EH (cell line): ENCODE data around the gene SLCO2B1.

Source experiments
- DNase-seq: peaks from one replicate; pipeline ENCODE4 v3.0.0-alpha.2; 2015; ENCODE audit warnings: low read depth

The SLCO2B1 gene

DNA sequence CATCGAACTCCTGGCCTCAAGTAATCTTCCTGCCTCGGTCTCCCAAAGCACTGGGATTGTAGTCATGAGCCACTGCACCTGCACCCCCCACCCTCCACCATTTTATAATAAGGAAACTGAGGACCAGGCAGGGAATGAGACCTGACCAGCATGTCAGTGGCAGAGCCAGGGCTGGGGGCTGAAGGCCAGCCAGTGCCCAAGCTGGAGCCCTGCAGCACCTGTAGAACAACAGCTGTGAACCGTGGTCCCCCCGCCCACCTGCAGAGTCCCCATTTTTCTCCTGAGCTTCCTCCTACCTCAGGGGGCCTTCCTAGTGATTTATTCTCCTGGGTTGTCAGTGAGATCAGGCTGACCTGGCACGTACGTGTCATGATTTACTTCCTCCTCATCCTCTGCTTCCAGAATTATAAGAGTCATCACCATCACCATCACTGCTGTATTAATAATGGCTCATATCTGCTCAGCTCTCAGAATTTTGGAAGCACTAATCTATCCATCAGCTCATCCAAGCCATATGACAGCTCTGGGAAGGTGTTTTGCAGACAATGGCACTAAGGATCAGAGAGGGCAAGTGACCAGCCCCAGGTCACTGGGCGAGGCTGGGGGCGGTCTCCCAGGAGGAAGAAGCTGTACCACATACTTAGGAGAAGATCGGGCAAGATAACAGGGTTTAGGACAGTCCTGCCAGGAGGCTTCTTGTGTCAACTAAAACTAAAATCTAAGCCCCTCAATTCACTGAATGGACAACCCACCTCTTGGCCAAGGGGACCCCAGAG lies 5.5 kb upstream of the SLCO2B1 start:
- no peak for DNase-seq

- no peak for DNase-seq
Measured at GRCh38 chr11:75145972-75146519, 4.9 kb upstream of the SLCO2B1 start.

DNA sequence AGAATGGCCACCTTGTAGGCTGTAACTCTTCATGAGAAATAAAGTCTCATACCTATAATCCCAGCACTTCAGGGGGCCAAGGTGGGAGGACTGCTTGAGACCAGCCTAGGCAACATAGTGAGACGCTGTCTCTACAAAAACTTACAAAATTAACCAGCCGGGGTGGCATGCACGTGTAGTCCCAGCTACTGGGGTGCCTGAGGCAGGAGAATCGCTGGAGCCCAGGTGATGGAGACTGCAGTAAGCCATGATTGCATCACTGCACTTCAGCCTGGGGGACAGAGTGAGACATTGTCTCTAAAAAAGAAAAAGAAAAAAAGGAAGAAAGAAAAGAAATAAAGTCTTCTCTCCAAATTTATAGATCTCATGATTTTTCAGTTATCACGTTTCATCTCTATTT lies 4.2 kb upstream of the SLCO2B1 start:
- no peak for DNase-seq

DNA sequence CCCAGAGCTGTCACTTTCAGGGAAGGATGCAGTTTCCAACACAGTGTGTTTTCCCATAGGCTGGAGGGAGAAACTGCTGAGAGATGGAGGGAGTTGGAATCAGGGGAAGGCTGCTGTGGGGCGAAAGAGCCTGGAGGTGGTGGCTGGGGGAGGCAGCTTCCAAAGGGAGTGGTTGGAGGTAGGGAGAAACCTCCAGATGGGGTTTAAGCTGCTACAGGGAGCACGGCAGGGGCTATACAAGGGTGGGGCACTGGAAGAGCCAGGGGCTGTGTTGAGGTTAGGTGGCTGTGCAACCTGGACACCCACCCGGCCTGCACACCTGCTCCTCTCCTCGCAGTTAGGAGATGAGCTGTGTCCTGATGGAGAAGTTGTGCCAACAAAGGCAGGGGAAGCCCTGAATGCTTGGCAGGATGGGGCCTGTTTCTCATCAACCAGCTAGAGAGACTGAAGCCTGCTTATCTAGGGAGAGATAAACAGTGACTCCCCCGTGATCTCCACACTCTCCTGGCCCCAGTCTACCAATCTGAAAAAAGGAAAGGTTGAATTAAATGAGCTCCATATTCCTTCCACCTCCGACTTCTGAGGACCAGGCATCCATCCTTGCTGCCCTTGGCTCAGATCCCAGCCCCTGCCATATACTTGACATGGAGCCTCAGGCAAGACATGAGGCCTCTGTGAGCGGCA lies 3.6 kb upstream of the SLCO2B1 start:
- DNase-seq, result no peak

DNA sequence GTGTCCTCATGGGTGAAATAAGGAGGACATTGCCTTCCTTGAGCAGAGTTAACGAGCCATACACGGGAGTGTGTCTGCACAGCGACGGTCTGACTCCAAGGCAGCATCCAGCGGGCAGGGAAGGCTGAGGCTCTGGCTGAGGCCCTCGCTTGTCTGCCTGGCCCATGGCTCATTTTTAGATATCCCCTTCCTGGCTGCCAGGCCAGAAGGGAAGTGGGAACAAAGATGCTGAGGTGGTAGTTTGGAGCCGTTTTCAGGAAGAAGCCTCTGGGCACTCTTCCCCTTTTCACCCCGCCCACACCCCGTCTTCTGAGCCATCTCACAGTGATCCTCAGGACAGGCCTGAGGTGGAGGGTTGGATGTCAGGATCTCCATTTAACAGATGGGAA lies 3.0 kb upstream of the SLCO2B1 start:
- no peak for DNase-seq

- DNase-seq, result no peak
Measured at GRCh38 chr11:75148436-75148983, 2.4 kb upstream of the SLCO2B1 start.

GRCh38 chr11:75149766-75150465 lies 991 bp upstream of the SLCO2B1 start:
- no peak for DNase-seq

GRCh38 chr11:75151346-75152047 lies 590 bp downstream of the SLCO2B1 start:
- no peak for DNase-seq

GRCh38 chr11:75152090-75152489 lies 1.2 kb downstream of the SLCO2B1 start:
- no peak for DNase-seq

- DNase-seq, result no peak
Measured at GRCh38 chr11:75152651-75153427, 1.9 kb downstream of the SLCO2B1 start.

- DNase-seq, result no peak
Measured at GRCh38 chr11:75154646-75155569, 4.0 kb downstream of the SLCO2B1 start.

DNA sequence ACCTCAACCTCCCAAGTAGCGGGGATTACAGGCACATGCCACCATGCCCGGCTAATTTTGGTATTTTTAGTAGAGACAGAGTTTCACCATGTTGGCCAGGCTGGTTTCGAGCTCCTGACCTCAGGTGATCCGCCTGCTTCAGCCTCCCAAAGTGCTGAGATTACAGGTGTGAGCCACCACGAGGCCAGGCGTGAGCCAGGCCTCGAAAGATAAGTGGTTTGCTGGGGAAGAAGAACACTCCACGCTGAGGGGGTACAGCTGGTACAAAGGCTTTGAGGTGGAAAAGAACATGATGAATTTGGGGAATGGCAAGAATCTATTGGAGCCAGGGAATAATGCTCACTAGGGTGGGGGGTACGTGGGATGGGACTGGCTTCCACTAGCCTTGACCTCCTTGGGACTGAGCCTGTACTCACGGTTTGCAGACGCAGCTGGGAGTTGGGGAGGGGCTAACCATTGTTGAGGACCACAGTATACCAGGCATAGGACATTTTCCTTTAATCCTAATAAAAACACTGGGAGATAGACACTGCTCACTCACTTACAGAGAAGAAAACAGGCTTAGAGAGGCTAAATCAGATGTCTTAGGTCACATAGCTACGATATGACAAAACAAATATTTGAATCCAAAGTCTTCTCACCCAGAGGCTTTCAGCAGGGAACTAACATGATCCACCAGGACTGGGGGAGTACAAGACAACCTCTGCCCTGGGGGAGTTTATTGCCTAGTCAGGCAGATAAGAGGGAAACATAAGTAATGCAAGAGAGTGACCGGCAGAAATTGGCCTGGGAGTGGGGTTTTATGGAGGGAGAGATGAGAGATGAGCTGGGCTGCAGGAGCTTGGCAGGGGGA lies 4.9 kb downstream of the SLCO2B1 start:
- peak; percentile 12 for DNase-seq

- DNase-seq, result no peak
Measured at GRCh38 chr11:75158241-75158640, 7.3 kb downstream of the SLCO2B1 start.

DNA sequence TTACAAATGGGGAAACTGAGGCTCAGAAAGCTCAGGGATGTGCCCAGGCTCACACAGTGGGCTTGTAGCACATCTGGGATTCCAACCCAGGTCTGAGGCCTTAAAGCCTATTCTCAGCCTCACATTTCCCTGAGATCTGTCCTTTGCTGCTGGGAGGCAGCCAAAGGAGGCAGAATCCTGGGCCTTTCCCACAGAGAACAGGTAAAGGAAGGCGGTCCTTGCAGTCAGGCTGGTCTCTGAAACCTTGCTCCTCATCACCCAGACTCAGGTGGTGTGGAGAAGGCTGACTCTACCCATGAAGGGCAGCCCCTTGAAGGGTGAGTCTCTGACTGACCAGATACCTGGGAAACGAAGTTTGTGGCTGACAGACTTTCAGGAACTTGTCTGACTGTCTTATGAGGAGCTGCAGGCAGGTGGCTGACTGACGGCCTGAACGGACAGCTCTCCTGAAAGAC lies 7.8 kb downstream of the SLCO2B1 start:
- DNase-seq, result no peak

DNA sequence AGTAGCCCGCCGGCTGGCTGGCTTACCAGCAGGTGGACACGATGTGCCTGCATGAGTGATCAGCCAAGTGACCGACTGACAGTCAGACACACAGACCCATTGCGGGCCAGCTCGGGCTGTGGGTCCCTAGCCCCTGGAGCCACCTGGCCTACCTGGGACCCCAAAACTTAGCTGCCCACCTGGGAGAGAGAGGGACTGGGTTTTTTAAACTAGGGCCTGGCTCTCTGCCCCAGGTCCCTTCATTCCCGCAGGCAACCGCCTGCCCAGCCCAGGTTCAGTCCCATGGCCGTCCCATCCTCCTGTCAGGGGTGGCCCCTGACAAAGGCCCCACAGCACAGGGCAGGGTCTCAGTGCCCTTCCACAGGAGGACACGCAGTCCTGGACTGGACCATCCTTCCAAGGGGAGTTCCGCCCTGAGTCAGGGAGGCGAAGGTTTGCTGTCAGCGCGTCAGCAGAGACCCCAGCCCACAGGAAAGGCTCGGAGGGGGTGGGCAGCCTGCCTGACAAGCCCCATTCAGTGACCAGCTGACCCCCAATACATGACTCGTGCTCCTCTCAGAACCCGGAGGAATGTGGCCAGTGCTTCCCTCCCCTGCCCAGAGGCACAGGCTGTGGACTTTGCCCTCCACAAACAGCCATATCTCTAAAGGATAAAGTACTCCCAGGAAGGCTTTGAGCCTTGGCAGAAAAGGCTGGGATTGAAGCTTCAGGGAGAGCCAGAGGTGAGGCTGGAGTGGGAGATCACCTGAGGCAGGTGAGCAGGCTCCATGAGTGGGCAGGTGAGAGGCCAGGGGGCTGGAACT lies 8.4 kb downstream of the SLCO2B1 start:
- DNase-seq, result no peak

DNA sequence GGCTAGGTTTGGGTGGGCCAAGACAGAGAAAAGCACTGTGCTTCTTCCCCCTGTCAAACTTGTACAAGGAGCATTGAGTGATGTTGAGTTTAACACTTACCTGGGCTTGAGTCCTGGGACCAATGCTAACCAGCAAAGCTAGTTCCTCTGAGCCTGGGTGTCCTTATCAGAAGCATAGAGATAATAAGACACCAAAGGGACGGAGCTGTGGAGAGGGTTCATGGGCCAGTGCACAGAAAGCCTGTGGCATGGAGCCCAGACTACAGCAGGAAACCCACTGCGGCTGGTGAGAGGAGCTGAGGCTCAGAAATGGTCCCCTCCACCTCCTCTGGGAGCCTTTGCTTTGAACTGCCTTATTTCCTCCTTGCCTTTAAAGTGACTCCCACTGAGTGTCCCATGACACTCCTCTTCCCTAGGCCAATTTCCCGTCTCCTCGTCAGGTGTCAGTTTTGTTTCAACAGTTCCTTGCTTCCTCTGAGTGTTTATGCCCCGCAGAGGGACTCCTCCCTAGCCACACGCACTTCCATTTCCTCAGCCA lies 9.4 kb downstream of the SLCO2B1 start:
- no peak for DNase-seq

GRCh38 chr11:75160880-75161279 lies 10.0 kb downstream of the SLCO2B1 start:
- DNase-seq, result no peak
